HepG2 (cell line): Measurements from ENCODE around the gene CEACAM16. TPM values are rescaled to one million over a fixed set of nuclear protein-coding genes. Genes with fewer than 3 reads are reported as not detected.

ENCODE experiments used
- CC2D1A ChIP-seq: sonication (generic); formaldehyde crosslinking; IDR thresholded peaks from 2 replicates; pipeline ENCODE4 v1.8.1; 2023; ENCODE audit warnings: mild to moderate bottlenecking, missing genetic modification reagents
- HDAC1 ChIP-seq: sonication (generic); formaldehyde crosslinking; IDR thresholded peaks from 2 replicates; pipeline ENCODE4 v1.5.1; 2020; ENCODE audit warnings: mild to moderate bottlenecking, missing genetic modification reagents
- MTF2 ChIP-seq: sonication (generic); formaldehyde crosslinking; IDR thresholded peaks from 2 replicates; pipeline ENCODE4 v1.5.0; 2020; ENCODE audit warnings: missing genetic modification reagents, borderline replicate concordance
- PATZ1 ChIP-seq: sonication (generic); formaldehyde crosslinking; IDR thresholded peaks from 2 replicates; pipeline ENCODE4 v1.4.0; 2020; ENCODE audit warnings: missing genetic modification reagents
- PAXIP1 ChIP-seq: sonication (generic); formaldehyde crosslinking; conservative IDR thresholded peaks from 2 replicates; pipeline ENCODE4 v1.4.0; 2020; ENCODE audit warnings: mild to moderate bottlenecking, missing genetic modification reagents, moderate library complexity
- POLR2A ChIP-seq, 2 experiments: IDR thresholded peaks; 2 replicates each; pipeline ENCODE4 v1.6.1; 2011; ENCODE audit warnings: low read depth in 2 of 2, low read length in 2 of 2, mild to moderate bottlenecking in 1 of 2, moderate library complexity in 1 of 2; ENCODE audit not compliant: insufficient read depth in 1 of 2
- RARA ChIP-seq: IDR thresholded peaks from 2 replicates; pipeline ENCODE4 v1.6.1; 2016; ENCODE audit warnings: missing genetic modification reagents, missing compliant biosample characterization
- TAF15 ChIP-seq: fragments of 200-400 bp; formaldehyde crosslinking; IDR thresholded peaks from one replicate; pipeline ENCODE4 v1.6.1; 2018; ENCODE audit warnings: mild to moderate bottlenecking, low read depth, low read length; ENCODE audit not compliant: poor library complexity, severe bottlenecking
- TCF7 ChIP-seq: sonication (generic); IDR thresholded peaks from 2 replicates; pipeline ENCODE4 v1.6.1; 2016; ENCODE audit warnings: antibody characterized with exemption, low read depth
- TMF1 ChIP-seq: sonication (generic); formaldehyde crosslinking; IDR thresholded peaks from 2 replicates; pipeline ENCODE4 v1.8.1; 2022; ENCODE audit warnings: low read depth, missing genetic modification reagents
- YY1 ChIP-seq: IDR thresholded peaks from 2 replicates; pipeline ENCODE4 v1.6.1; 2011; ENCODE audit warnings: low read length, low read depth, moderate library complexity, mild to moderate bottlenecking; ENCODE audit not compliant: insufficient read depth, insufficient replicate concordance
- ZC3H4 ChIP-seq: sonication (generic); formaldehyde crosslinking; IDR thresholded peaks from 2 replicates; pipeline ENCODE4 v1.4.0; 2020; ENCODE audit warnings: missing genetic modification reagents, borderline replicate concordance
- ZFP36L1 ChIP-seq: sonication (generic); formaldehyde crosslinking; IDR thresholded peaks from 2 replicates; pipeline ENCODE4 v1.8.0; 2022; ENCODE audit warnings: mild to moderate bottlenecking, missing genetic modification reagents, moderate library complexity
- ZNF556 ChIP-seq: sonication (generic); formaldehyde crosslinking; IDR thresholded peaks from 2 replicates; pipeline ENCODE4 v1.4.0; 2020; ENCODE audit warnings: mild to moderate bottlenecking, missing genetic modification reagents, borderline replicate concordance
- ZNF704 ChIP-seq: sonication (generic); formaldehyde crosslinking; IDR thresholded peaks from 2 replicates; pipeline ENCODE4 v1.8.1; 2023; ENCODE audit warnings: mild to moderate bottlenecking, inconsistent platforms, moderate library complexity, missing genetic modification reagents, borderline replicate concordance
- polyA plus RNA-seq, 8 experiments: library from polyadenylated mRNA; depleted of rRNA in 3 of 8; stranded (reverse) in 7 of 8; unstranded in 1 of 8; fragments of >200 nt; fragmentation: Illumina TruSeq in 4 of 8; extraction: Trizol in 4 of 8; gene quantifications; 2 replicates each; pipeline versions ENCODE4 v1.2.1 to v1.2.3, GENCODE V29; 2011 to 2016; ENCODE audit warnings: low read depth in 4 of 8, missing spikeins in 1 of 8, mixed read lengths in 1 of 8; ENCODE audit not compliant: insufficient read depth in 1 of 8
- total RNA-seq, 5 experiments: library from RNA; depleted of rRNA; stranded (reverse); fragments of >200 nt; fragmentation: Illumina TruSeq; extraction: Trizol; gene quantifications; 2 replicates each; pipeline ENCODE4 v1.2.3, GENCODE V29; 2016; ENCODE audit warnings: low read depth in 1 of 5

CEACAM16 gene
- total and polyA plus RNA-seq, 2 of the 13 experiments (the other 11 are each of a cell fraction or from before 2014, with no cell fraction given): not detected

- peak; percentile 31; the same call in 1 of the 2 replicates for TF ChIP-seq PAXIP1 (CRISPR knock-in tag)
- TF ChIP-seq MTF2 (CRISPR knock-in tag): no peak
- TF ChIP-seq TCF7: no peak
- TF ChIP-seq PATZ1 (CRISPR knock-in tag): peak; percentile 69; the same call in 1 of the 2 replicates
- TF ChIP-seq ZC3H4 (CRISPR knock-in tag): no peak
- TF ChIP-seq HDAC1 (CRISPR knock-in tag): no peak
- TF ChIP-seq TAF15: no peak
- TF ChIP-seq CC2D1A (CRISPR knock-in tag): no peak
- TF ChIP-seq YY1: peak; percentile 68
- TF ChIP-seq TMF1: no peak
- peak; percentile 29; the same call in 1 of the 2 replicates for TF ChIP-seq ZNF556 (CRISPR knock-in tag)
- TF ChIP-seq RARA (CRISPR knock-in tag): no peak; the same call in 1 of the 2 replicates
- TF ChIP-seq POLR2A (IDR thresholded peaks at IDR 0.05; ENCODE audit: insufficient read depth in 1 of 2, low read depth in 2 of 2, low read length in 2 of 2): peak in 1 of 2 experiments; percentile 52; a peak in 2 of 4 replicates
- no peak for TF ChIP-seq ZFP36L1
- TF ChIP-seq ZNF704: no peak
- TF ChIP-seq, all 625 proteins: peak for 31
These were observed 49.7 kb downstream of the CEACAM16 start, which contains the start of gene BCL3 (continued) for GRCh38 chr19:44748426-44749254.
